LNCAP (cell line): ENCODE data around the gene GRAP2.

Experiments
- CTCF ChIP-seq: fragments of 450-650 bp; IDR thresholded peaks from 2 replicates; pipeline ENCODE4 v1.5.1; 2017; ENCODE audit warnings: mild to moderate bottlenecking

Gene GRAP2

GRCh38 chr22:39938509-39939111, 37.7 kb downstream of the GRAP2 start:
- TF ChIP-seq CTCF = no peak

GRCh38 chr22:39939830-39940229, 38.9 kb downstream of the GRAP2 start:
- no peak for TF ChIP-seq CTCF

DNA sequence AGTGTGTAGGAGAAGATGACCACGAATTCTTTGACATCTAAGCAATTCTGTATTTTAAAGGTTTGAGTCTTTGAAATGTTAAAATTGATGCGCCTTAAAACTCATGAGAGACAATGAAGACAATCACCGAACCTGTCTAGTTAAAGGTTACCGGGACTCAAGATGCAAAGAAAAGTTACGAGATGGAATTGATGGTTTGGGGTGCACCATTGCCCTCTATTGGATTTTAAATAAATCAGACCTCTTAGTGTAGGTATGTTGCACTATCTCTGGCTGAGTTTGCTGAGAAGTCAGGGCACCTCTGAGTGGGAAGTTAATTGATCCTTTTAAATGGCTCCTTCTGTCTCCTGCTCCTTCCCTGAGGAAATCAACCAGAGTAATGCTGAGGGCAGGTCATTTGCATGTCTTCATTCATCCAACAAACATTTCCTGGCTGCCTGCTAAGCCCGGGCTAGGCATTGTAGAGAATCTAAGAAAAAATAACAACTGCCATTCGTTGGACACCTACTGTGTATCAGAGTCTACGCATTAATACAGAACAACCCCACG, 39.9 kb downstream of the GRAP2 start:
- TF ChIP-seq CTCF = no peak

GRCh38 chr22:39941601-39942000, 40.7 kb downstream of the GRAP2 start:
- TF ChIP-seq CTCF = no peak

- TF ChIP-seq CTCF = no peak
These were observed 41.8 kb downstream of the GRAP2 start for GRCh38 chr22:39942439-39943230.

- TF ChIP-seq CTCF = no peak
These were observed 42.5 kb downstream of the GRAP2 start for GRCh38 chr22:39943337-39943736.

- TF ChIP-seq CTCF = no peak
These were observed 43.3 kb downstream of the GRAP2 start for GRCh38 chr22:39943953-39944872.
